ENCODE measurements around the gene NPHS2.

Gene NPHS2

GRCh38 chr1:179575497-179576314 lies at the start of gene NPHS2:
Gene NPHS2 (minus strand): TSS chr1:179575948. CDS start chr1:179575864, 84 bp downstream.
- no peak for DNase-seq

GRCh38 chr1:179612361-179612760 lies 36.6 kb upstream of the NPHS2 start:
- no peak for DNase-seq

GRCh38 chr1:179601093-179601492 lies 25.3 kb upstream of the NPHS2 start:
- no peak for DNase-seq

GRCh38 chr1:179599623-179600249 lies 24.0 kb upstream of the NPHS2 start:
- DNase-seq: no peak

GRCh38 chr1:179598631-179599030 lies 22.9 kb upstream of the NPHS2 start:
- no peak for DNase-seq

- no peak for DNase-seq
Measured at GRCh38 chr1:179591592-179592580, 16.1 kb upstream of the NPHS2 start, which contains the start of gene TDRD5. Gene TDRD5 (plus strand): TSS chr1:179591832. CDS start chr1:179592616, 784 bp downstream.

- DNase-seq: no peak
Measured at GRCh38 chr1:179591253-179591591, 15.5 kb upstream of the NPHS2 start.

GRCh38 chr1:179590671-179591070 lies 14.9 kb upstream of the NPHS2 start:
- DNase-seq: no peak

GRCh38 chr1:179589509-179589908 lies 13.8 kb upstream of the NPHS2 start:
- no peak for DNase-seq

GRCh38 chr1:179588425-179589024 lies 12.8 kb upstream of the NPHS2 start:
- no peak for DNase-seq

- DNase-seq: no peak
Measured at GRCh38 chr1:179587336-179587735, 11.6 kb upstream of the NPHS2 start.

GRCh38 chr1:179586107-179586823 lies 10.5 kb upstream of the NPHS2 start:
- no peak for DNase-seq

- DNase-seq: no peak
Measured at GRCh38 chr1:179583771-179584320, 8.1 kb upstream of the NPHS2 start.

- DNase-seq: no peak
Measured at GRCh38 chr1:179576509-179576908, 761 bp upstream of the NPHS2 start.

- DNase-seq: no peak
Measured at GRCh38 chr1:179558078-179558477, 17.7 kb downstream of the NPHS2 start.

- DNase-seq: no peak
Measured at GRCh38 chr1:179554427-179554826, 21.3 kb downstream of the NPHS2 start.

GRCh38 chr1:179550746-179551682 lies 24.7 kb downstream of the NPHS2 start:
- no peak for DNase-seq

- no peak for DNase-seq
Measured at GRCh38 chr1:179549368-179549700, 26.4 kb downstream of the NPHS2 start.

- no peak for DNase-seq
Measured at GRCh38 chr1:179548666-179549367, 26.9 kb downstream of the NPHS2 start.

GRCh38 chr1:179547021-179547535 lies 28.7 kb downstream of the NPHS2 start:
- no peak for DNase-seq

All from NCI-H1048 (cell line).